ENCODE data around the gene PTPRE. TPM values are rescaled to one million over a fixed set of nuclear protein-coding genes. Genes with fewer than 3 reads are reported as not detected.

Gene PTPRE
- polyA plus RNA-seq, 1 of the 3 experiments (the other 2 are of a cell fraction) = 11.8 TPM

GRCh38 chr10:128052696-128053095 is 145.8 kb downstream of the PTPRE start:
- Histone ChIP-seq H3K4me2 (no peak overlapping the region), H3K9me3 (no peaks in the 10 kb centered on the region), H2AFZ (ENCODE audit: low read depth) (no peak overlapping the region), H4K20me1 (ENCODE audit: insufficient read depth) (no peaks in the 10 kb centered on the region), H3K27ac (ENCODE audit: low read depth in 2 of 2, low read length in 1 of 2) (no peak overlapping the region), H3K9me2 (no peaks in the 10 kb centered on the region), H3K36me3 (replicated peaks in 1 of 2; ENCODE audit: control insufficient read depth in 1 of 2, insufficient read depth in 2 of 2, low read length in 1 of 2) (peaks cover 0 to 19% of the 10 kb centered on the region in 2 experiments), H3K27me3 (ENCODE audit: insufficient read depth) (no peaks in the 10 kb centered on the region), H3K4me3 (ENCODE audit: low read depth in 2 of 2, low read length in 1 of 2) (no peak overlapping the region), H3F3A (replicated peaks; ENCODE audit: insufficient read depth) (no peaks in the 10 kb centered on the region), H3K4me1 (ENCODE audit: control insufficient read depth in 1 of 2, insufficient read depth in 2 of 2, low read depth in 1 of 2, low read length in 1 of 2) (no peaks in the 10 kb centered on the region), H3K79me2 (ENCODE audit: insufficient read depth) (no peaks in the 10 kb centered on the region), H3K9ac (no peak overlapping the region)
- ChIA-PET POLR2A (no interaction called here), CTCF (interaction anchor here (0.8 to 3.2 kb wide), 4 partner anchors 17 to 41 kb away, joined by 3 to 22 read pairs (median 7); no protein-coding TSS in a partner anchor)
- TF ChIP-seq FOSL2 (IDR thresholded peaks at IDR 0.05; ENCODE audit: borderline replicate concordance, low read depth) = no peak
- WGBS (ENCODE audit: low lambda C conversion rate) = 85% methylated on average over 7 of the region's 7 CpGs
- DNase-seq = no peak

- Histone ChIP-seq H3K9me3 (no peaks in the 10 kb centered on the region), H2AFZ (ENCODE audit: low read depth) (no peak overlapping the region), H3K4me3 (ENCODE audit: low read depth in 2 of 2, low read length in 1 of 2) (no peak overlapping the region), H3K4me1 (ENCODE audit: control insufficient read depth in 1 of 2, insufficient read depth in 2 of 2, low read depth in 1 of 2, low read length in 1 of 2) (no peaks in the 10 kb centered on the region), H3K9me2 (no peaks in the 10 kb centered on the region), H3K36me3 (replicated peaks in 1 of 2; ENCODE audit: control insufficient read depth in 1 of 2, insufficient read depth in 2 of 2, low read length in 1 of 2) (peaks cover 0 to 16% of the 10 kb centered on the region in 2 experiments), H3K27ac (ENCODE audit: low read depth in 2 of 2, low read length in 1 of 2) (no peak overlapping the region), H4K20me1 (ENCODE audit: insufficient read depth) (no peaks in the 10 kb centered on the region), H3K79me2 (ENCODE audit: insufficient read depth) (no peaks in the 10 kb centered on the region), H3K27me3 (ENCODE audit: insufficient read depth) (no peaks in the 10 kb centered on the region), H3K9ac (no peak overlapping the region), H3F3A (replicated peaks; ENCODE audit: insufficient read depth) (no peaks in the 10 kb centered on the region), H3K4me2 (no peak overlapping the region)
- CTCF ChIA-PET = interaction anchor here (2.9 to 3.2 kb wide), 2 partner anchors 16 to 18 kb away, joined by 10 to 22 read pairs; no protein-coding TSS in a partner anchor
- 96% methylated on average over 4 of the region's 7 CpGs for WGBS (ENCODE audit: low lambda C conversion rate)
- no peak for DNase-seq
- TF ChIP-seq FOSL2 (IDR thresholded peaks at IDR 0.05; ENCODE audit: borderline replicate concordance, low read depth) (no peak), FOXM1 (IDR thresholded peaks at IDR 0.05; ENCODE audit: low read depth) (no peak), JUND (IDR thresholded peaks at IDR 0.05) (no peak), YY1 (IDR thresholded peaks at IDR 0.05; ENCODE audit: low read depth) (no peak), SMC3 (IDR thresholded peaks at IDR 0.05; ENCODE audit: low read depth, low read length) (no peak)
- POLR2A ChIA-PET = no interaction called here
Observed at GRCh38 chr10:128053356-128053755, 146.5 kb downstream of the PTPRE start.

- no peak overlapping the region for H3K4me2 ChIP-seq
- H3K27ac ChIP-seq (ENCODE audit: low read depth in 2 of 2, low read length in 1 of 2) = no peak overlapping the region
- H3K79me2 ChIP-seq (ENCODE audit: insufficient read depth) = no peaks in the 10 kb centered on the region
- no peaks in the 10 kb centered on the region for H3K4me1 ChIP-seq (ENCODE audit: control insufficient read depth in 1 of 2, insufficient read depth in 2 of 2, low read depth in 1 of 2, low read length in 1 of 2)
- H3K27me3 ChIP-seq (ENCODE audit: insufficient read depth) = no peaks in the 10 kb centered on the region
- WGBS (ENCODE audit: low lambda C conversion rate) = 89% methylated on average over 11 of the region's 16 CpGs
- no peaks in the 10 kb centered on the region for H4K20me1 ChIP-seq (ENCODE audit: insufficient read depth)
- no peaks in the 10 kb centered on the region for H3F3A ChIP-seq (replicated peaks; ENCODE audit: insufficient read depth)
- no peak overlapping the region for H3K4me3 ChIP-seq (ENCODE audit: low read depth in 2 of 2, low read length in 1 of 2)
- DNase-seq = no peak
- no peaks in the 10 kb centered on the region for H3K9me3 ChIP-seq
- POLR2A ChIA-PET = no interaction called here
- TF ChIP-seq GATA2 (CRISPR knock-in tag; IDR thresholded peaks at IDR 0.05) (no peak), GABPA (IDR thresholded peaks at IDR 0.05; ENCODE audit: low read depth) (no peak), ELF1 (IDR thresholded peaks at IDR 0.05) (no peak), MAX (IDR thresholded peaks at IDR 0.05; ENCODE audit: low read depth) (no peak)
- CTCF ChIA-PET = interaction anchor here (1.3 to 1.4 kb wide), 2 partner anchors 9 to 15 kb away, joined by 3 to 5 read pairs; no protein-coding TSS in a partner anchor
- H3K9me2 ChIP-seq = no peaks in the 10 kb centered on the region
- peaks cover 0 to 11% of the 10 kb centered on the region in 2 experiments for H3K36me3 ChIP-seq (replicated peaks in 1 of 2; ENCODE audit: control insufficient read depth in 1 of 2, insufficient read depth in 2 of 2, low read length in 1 of 2)
- H3K9ac ChIP-seq = no peak overlapping the region
- H2AFZ ChIP-seq (ENCODE audit: low read depth) = no peak overlapping the region
Observed at GRCh38 chr10:128054163-128054970, 147.5 kb downstream of the PTPRE start.
